ENCODE results near the gene ZKSCAN4.

DNA sequence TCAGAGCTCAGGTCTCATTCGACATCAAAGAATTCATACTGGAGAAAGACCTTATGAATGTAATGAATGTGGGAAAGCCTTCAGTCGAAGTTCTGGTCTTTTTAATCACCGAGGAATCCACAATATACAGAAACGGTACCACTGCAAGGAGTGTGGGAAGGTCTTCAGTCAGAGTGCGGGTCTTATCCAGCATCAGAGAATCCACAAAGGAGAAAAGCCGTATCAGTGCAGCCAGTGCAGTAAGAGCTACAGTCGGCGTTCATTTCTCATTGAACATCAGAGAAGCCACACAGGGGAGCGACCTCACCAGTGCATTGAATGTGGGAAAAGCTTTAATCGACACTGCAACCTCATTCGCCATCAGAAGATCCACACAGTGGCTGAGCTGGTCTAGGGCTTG, 19.3 kb downstream of the ZKSCAN4 start:
- TF ChIP-seq, protein P1, sequence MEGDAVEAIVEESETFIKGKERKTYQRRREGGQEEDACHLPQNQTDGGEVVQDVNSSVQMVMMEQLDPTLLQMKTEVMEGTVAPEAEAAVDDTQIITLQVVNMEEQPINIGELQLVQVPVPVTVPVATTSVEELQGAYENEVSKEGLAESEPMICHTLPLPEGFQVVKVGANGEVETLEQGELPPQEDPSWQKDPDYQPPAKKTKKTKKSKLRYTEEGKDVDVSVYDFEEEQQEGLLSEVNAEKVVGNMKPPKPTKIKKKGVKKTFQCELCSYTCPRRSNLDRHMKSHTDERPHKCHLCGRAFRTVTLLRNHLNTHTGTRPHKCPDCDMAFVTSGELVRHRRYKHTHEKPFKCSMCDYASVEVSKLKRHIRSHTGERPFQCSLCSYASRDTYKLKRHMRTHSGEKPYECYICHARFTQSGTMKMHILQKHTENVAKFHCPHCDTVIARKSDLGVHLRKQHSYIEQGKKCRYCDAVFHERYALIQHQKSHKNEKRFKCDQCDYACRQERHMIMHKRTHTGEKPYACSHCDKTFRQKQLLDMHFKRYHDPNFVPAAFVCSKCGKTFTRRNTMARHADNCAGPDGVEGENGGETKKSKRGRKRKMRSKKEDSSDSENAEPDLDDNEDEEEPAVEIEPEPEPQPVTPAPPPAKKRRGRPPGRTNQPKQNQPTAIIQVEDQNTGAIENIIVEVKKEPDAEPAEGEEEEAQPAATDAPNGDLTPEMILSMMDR (IDR thresholded peaks at IDR 0.05), result no peak
- no peak for TF ChIP-seq POLR2A (IDR thresholded peaks at IDR 0.05)
